Measurements from ENCODE around the gene OSBP2.

Gene OSBP2

DNA sequence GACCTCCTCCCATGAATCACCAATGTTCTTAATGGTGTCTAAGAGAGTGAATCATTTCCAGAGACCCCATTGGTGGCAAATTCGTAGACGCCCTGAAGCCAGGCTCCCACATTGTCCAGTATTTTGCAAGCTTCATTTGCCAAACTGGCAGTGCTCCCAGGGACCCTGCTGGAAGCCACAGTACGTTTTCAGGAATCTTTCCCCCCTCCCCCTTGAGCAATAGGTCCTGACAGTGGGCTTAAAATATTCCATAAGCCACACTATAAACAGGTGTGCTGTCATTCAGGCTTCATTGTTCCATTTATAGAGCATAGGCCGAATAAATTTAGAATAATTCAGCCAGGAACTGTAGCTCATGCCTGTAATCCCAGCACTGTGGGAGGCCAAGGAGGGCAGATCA lies 148.6 kb downstream of the OSBP2 start:
- no peak for DNase-seq (ENCODE audit: low read depth)

DNA sequence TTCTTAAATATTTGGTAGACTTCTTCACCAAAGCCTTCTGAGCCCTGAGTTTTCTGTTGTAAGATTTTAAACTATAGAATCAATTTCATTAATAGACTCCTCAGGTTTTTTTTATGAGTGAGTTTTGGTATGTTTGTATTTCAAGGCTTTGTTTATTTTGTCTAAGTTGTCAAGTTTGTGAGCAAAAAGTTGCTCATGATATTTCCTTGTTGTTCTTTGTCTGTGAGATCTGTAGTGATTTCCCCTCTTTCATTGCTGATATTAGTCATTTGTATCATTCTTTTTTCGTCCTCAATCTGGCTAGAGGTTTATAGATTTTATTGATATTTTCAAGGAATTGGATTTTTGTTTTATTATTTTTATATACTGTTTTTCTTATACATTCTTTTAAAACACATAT lies 152.9 kb downstream of the OSBP2 start:
- no peak for DNase-seq (ENCODE audit: low read depth)

GRCh38 chr22:30855266-30855665 lies 160.6 kb downstream of the OSBP2 start:
- DNase-seq (ENCODE audit: low read depth) = no peak

DNA sequence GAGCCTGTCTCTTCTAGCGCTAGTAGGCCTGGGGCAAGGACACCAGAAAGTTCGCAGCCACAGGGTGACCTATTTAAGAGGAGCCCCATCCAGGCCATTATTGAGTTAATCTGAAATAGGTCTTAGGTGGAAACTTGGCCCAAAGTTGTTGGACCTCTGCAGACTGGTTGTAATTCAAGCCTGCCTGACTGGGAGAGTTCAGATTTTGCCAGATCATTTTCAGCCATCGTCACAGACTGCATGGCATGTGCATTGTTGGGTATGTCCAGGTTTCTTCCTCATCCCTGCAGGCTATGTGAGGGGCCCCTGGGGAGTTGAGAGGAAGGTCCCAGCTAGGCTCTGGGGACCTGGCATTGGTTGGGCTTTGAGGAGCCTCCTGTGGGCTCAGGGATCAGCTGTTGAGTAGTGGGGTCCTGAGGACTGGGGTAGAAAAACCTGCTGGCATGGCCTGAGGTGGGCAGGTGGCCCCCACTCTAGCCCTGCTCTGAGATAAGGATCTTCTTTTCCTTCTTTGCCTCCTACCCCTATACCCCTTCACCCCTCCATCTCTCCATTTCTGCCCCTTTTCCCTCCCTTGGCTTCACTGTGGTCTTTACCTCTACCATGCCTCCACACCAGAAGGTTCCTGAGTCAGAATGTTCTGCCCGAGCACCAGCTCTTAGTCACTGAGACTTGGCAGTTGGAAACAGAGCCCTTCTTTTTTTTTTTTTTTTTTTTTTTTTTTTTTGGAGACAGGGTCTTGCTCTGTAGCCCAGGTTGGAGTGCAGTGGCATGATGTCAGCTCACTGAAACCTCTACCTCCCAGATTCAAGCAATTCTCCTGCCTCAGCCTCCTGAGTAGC lies 161.2 kb downstream of the OSBP2 start:
- no peak for DNase-seq (ENCODE audit: low read depth)

GRCh38 chr22:30856741-30857502 lies 162.2 kb downstream of the OSBP2 start:
- no peak for DNase-seq (ENCODE audit: low read depth)

DNA sequence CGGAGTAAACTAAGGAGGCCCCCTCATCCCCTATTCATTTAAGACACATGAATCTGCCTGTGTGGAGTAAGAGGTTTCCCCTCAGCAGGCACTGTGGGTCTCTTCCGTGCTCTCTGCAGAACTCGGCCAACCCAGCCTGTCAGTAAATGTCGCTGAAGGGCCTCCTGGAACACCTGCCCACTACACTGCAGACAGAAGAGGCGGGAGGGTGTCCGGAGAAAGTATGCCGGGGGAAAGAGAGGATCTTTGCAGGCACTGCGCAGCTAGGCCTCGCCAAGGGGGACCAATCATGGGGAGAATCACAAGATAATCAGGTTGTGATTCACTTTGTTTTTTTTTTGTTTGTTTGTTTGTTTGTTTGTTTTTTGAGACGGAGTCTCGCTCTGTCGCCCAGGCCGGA lies 163.1 kb downstream of the OSBP2 start:
- DNase-seq (ENCODE audit: low read depth) = no peak

DNA sequence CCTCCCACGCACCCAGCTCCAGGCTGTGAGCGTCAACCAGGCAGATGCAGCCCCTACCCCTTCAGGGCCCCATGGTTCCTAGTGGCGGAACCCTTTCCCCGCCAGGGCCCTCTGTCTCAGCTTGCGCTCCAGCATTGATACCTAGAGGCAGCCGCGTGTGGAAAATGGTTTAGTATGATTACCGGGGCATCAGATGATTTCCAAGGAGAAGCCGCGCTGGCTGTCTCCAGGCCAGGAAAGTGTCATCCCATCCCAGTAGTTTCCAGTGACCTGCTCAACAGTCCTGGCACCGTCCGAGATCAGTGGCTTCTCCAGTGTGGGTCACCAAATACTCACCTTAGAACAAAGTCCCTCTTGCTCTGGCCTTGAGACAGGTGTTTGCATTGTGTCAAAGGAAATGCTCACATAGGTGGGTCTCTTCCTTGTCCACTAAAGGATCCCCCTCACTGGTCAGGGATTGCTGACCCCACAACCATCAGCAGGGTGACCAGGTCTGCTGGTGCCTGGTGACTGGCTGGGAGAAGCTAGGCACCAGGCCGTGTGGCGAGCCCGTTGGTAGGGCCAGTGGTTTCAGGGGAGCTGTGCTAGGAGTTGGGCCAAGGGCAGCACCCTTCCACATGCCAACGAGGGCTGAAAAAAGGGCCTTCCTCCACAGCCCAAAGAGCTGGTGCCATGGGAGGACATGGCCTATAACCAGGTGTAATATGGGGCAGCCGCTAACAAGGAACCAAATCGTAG lies 164.5 kb downstream of the OSBP2 start:
- no peak for DNase-seq (ENCODE audit: low read depth)

- DNase-seq (ENCODE audit: low read depth) = no peak
Measured at GRCh38 chr22:30859714-30860095, 165.0 kb downstream of the OSBP2 start.

- no peak for DNase-seq (ENCODE audit: low read depth)
Measured at GRCh38 chr22:30860176-30861105, 165.8 kb downstream of the OSBP2 start.

GRCh38 chr22:30861131-30861530 lies 166.5 kb downstream of the OSBP2 start:
- no peak for DNase-seq (ENCODE audit: low read depth)

- no peak for DNase-seq (ENCODE audit: low read depth)
Measured at GRCh38 chr22:30861688-30862552, 167.2 kb downstream of the OSBP2 start.

GRCh38 chr22:30863081-30863833 lies 168.6 kb downstream of the OSBP2 start:
- DNase-seq (ENCODE audit: low read depth) = no peak

- no peak for DNase-seq (ENCODE audit: low read depth)
Measured at GRCh38 chr22:30864441-30865420, 170.1 kb downstream of the OSBP2 start.

DNA sequence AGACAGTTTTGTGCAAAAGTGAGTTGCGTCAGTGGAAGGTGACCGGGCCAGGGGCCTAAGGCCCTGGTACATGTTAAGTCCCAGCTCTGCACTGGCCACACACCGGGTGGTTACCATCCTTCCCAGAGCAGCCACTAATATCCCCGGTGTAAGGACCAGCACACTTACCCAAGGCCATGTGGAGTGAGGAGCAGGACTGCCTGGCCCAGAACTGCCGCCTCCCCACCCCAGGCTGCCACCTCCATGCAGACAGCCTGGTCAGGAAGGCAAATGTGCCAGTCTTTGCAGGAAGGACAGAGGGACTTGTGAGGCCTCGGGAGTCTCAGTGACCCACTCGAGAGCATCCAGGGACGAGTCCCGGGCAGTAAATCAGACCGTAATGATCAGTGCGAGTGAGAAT lies 171.0 kb downstream of the OSBP2 start:
- no peak for DNase-seq (ENCODE audit: low read depth)

- DNase-seq (ENCODE audit: low read depth) = no peak
Measured at GRCh38 chr22:30866216-30866615, 171.5 kb downstream of the OSBP2 start.

GRCh38 chr22:30866811-30867271 lies 172.2 kb downstream of the OSBP2 start:
- DNase-seq (ENCODE audit: low read depth) = no peak

- no peak for DNase-seq (ENCODE audit: low read depth)
Measured at GRCh38 chr22:30867746-30868662, 173.3 kb downstream of the OSBP2 start.

Data from activated T-cell treated with anti-CD3 and anti-CD28 coated beads for 48 hours (primary cell).